HG02938 (cell line): Measurements from ENCODE around the gene PUM1.
A peak's percentile ranks its signal among the peaks of the same experiment; 100 is the strongest.
"Not testable (repeated sequence)": the region's sequence is repeated elsewhere in the genome, so short reads cannot be mapped to it uniquely, and the experiment has no call there.

Source experiments
- ATAC-seq: cut with Tn5 transposase; IDR thresholded peaks from one replicate; pipeline ENCODE4 v1.9.1; 2021; ENCODE audit warnings: mild to moderate bottlenecking, moderate library complexity; ENCODE audit not compliant: unreplicated experiment

The PUM1 gene, protein sequence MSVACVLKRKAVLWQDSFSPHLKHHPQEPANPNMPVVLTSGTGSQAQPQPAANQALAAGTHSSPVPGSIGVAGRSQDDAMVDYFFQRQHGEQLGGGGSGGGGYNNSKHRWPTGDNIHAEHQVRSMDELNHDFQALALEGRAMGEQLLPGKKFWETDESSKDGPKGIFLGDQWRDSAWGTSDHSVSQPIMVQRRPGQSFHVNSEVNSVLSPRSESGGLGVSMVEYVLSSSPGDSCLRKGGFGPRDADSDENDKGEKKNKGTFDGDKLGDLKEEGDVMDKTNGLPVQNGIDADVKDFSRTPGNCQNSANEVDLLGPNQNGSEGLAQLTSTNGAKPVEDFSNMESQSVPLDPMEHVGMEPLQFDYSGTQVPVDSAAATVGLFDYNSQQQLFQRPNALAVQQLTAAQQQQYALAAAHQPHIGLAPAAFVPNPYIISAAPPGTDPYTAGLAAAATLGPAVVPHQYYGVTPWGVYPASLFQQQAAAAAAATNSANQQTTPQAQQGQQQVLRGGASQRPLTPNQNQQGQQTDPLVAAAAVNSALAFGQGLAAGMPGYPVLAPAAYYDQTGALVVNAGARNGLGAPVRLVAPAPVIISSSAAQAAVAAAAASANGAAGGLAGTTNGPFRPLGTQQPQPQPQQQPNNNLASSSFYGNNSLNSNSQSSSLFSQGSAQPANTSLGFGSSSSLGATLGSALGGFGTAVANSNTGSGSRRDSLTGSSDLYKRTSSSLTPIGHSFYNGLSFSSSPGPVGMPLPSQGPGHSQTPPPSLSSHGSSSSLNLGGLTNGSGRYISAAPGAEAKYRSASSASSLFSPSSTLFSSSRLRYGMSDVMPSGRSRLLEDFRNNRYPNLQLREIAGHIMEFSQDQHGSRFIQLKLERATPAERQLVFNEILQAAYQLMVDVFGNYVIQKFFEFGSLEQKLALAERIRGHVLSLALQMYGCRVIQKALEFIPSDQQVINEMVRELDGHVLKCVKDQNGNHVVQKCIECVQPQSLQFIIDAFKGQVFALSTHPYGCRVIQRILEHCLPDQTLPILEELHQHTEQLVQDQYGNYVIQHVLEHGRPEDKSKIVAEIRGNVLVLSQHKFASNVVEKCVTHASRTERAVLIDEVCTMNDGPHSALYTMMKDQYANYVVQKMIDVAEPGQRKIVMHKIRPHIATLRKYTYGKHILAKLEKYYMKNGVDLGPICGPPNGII

DNA sequence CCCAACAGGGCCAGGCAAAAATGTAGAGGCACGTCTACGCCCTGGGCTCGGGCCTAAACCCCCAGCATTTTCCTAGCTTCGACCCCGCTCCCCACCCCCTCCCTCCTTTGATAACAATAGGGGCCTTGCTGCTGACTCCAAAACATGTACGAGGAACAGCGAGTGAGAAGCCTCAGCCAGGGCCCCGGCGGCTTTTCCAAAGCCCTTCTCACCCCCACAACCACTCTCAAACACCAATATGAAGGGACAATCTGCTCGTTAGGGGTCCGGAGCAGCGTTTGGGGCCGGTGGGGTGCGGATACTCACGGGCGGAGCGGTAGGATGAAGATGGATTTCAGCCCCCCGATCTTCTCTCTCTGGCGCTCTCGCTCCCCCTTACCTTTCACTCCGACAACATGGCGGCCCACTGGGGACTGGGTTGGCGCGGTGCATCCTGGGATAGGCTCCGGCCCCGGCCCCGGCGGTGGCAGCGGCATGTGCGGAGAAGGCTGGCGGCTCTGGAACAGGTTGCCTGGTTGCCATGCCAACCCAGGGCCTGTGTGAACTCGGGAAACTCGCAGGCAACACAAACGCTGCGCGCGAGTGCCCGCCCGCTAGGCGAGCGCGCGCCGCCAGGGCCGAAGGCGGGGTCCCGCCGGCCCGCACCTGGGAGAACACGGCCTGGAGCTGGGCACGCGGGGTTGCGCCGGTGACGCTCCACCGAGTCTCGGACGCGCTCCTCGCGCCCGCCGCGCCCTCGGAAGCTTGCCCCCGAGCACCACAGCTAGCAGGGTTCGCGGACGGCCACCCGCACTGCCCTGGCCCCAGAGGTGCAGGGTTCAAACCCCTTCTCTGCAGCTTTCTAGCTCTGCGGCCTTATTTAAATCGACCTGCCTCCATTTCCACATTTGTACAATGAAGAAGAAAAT is at the start of gene PUM1:
PUM1 (minus strand) TSS at position 408 of the 908 bp plus-strand sequence. CDS start 6,151 bp downstream, outside the sequence.
- ATAC-seq = peak; percentile 87

DNA sequence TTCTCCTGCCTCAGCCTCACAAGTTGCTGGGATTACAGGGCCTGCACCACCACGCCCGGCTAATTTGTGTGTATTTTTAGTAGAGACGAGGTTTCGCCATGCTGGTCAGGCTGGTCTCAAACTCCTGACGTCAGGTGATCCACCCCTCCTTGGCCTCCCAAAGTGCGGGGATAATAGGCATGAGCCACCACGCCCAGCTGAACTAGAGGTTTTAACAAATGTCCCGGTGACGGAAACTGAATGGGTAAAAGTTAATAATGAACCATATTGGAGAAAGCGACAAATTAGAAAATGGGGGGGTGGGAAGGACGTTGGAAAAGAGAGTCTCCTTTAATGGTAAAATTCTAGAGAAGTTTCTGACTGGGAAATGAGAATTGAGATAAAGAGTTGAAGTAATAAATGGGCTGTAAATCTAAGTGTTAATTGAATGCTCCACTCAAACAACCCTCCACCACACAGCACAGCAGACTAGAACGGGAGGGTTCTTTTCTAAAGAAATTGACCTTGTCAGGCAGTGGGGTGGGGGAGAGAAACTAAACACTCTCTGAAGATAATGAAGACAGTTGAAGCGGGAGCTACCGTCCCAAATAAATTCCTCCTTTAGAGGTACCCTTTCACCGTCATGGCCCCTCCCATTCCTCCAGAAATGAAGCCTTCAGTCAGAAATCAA is 46.9 kb upstream of the PUM1 start:
- ATAC-seq = no peak

DNA sequence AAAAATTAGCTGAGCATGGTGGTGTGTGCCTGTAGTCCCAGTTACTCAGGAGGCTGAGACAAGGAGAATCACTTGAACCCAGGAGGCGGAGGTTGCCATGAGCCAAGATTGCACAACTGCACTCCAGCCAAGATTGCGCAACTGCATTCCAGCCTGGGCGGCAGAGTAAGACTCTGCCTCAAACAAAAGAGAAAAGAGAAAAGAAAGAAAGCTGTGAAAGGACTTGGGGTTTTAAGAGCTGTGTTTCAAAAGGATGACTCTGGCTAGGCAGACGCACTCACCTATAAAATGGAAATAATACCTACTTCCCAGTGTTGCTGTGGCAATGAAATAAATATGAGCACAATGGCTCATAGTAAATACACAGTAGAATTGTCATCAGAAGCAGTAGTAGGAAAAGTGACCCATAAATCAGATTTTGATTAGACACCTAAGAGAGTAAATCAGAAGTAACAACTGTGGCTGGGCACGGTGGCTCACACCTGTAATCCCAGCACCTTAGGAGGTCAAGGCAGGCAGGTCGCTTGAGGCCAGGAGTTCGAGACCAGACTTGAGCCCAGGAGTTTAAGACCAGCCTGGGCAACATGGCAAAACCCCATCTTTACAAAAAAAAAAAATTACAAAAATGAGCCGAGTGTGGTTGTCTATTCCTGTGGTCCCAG is 45.9 kb upstream of the PUM1 start:
- ATAC-seq = no peak

DNA sequence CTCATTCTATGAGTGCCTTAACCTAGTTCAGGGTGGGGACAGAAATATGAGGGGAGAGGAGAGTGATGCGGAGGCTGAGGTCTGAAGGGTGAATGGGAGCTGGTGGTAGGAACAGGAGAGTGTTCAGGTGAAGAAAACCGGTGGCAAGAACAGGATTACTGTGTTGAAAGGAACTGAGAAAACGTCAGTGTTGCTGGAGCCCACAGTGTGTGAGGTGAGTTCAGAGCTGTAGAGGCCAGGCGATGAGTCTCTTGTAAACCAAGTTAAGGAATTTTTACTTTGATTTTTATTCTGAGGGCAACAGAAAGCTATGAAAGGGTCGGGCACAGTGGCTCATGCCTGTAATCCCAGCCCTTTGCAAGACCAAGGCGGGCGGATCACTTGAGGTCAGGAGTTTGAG is 45.3 kb upstream of the PUM1 start:
- ATAC-seq = no peak

DNA sequence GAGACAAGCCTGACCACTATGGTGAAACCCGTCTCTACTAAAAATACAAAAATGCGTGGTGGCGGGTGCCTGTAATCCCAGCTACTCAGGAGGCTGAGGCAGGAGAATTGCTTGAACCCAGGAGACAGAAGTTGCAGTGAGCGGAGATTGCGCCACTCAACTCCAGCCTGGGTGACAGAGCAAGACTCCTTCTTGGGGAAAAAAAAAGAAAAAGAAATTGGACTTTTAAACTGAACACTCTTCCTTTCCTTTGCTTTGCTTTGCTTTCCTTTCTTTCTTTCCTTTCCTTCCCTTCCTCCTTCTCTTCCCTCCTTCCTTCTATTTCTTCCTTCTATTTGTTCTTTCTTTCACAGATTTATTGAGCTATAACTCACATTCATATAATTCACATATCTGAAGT is 43.3 kb upstream of the PUM1 start:
- no peak for ATAC-seq

DNA sequence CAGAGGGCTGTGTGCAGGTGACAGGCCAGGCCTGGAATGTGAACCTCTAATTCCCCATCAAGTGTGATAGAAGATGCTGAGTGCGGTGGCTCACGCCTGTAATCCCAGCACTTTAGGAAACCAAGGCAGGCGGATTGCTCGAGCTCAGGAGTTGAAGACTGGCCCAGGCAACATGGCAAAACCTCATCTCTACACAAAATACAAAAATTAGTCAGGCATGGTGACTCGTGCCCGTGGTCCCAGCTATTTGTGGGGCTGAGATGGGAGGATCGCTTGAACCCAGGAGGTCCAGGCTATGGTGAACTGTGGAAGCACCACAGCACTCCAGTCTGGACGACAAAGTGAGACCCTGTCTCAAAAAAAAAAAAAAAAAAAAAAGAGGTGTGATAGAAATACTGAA is 40.1 kb upstream of the PUM1 start:
- ATAC-seq = no peak

DNA sequence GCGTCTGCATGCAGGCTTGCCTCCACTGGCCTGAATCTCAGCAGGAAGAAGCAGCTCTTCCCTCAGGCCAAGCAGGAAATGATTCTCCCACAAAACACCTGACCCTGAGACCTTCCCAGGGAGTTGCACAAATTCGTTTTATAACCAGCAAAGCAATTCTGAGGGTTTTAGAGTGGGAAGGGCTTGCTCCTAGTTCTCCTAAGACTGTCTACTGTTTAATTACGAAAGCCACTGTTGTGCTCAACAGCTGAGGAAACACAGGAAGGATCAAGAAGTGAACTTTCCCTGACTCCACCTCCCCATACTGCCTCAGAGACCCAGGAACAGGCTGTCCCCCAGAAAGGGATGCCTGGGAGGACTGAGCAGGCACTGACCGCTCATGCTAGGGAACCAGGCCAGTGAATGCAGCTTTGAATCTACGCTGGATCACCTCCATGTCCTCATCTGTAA is 37.0 kb upstream of the PUM1 start:
- ATAC-seq = no peak

DNA sequence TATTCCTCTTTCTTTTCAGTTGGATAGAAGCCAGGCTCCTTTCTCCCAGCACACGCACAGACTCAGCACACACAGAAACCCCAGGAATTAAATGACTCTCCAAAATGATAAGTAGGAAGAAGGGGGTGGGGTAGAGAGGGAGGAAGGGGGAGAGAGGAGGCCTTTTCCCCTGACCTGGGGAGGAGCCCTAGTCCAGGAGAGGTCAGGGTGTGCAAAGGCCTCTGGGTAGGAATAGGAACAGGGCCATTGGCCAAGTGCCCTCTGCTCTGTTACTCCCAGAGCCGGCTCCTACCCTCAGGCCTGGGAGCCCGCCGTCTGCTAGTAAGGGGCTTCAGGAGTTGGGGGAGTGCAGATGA is 35.6 kb upstream of the PUM1 start:
- ATAC-seq = no peak

DNA sequence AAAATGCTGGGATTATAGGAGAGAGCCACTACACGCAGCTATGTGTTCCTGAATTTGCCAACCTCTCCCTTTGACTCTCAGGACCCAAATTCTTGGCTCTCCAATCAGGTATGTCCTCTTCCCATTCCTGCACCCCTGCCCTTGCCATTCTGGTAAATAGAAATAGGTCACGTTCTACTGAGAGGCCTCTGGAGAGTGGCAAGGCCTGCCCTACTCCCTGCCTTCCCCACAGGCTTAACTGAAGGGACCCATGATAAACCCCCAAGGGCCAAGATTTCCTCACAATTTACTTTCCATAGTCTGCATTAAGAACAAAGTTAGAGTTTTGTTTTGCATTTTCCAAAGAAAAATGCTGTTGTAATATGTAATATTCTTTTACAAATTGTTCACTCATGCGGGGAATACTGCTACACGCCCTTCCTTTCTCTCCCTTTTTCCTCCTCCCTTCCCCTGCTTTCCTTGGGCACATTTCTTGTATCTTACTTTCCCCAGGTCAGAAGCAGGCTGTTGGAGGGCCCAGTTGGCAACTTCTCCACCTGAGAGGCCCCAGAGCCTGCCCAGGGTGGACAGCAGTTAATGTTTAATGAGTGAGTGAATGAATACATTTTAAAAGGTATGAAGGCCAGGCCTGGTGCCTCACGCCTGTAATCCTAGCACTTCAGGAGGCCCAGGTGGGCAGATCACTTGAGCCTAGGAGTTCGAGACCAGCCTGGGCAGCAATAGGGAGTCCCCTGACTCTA is 33.9 kb upstream of the PUM1 start:
- ATAC-seq = no peak

DNA sequence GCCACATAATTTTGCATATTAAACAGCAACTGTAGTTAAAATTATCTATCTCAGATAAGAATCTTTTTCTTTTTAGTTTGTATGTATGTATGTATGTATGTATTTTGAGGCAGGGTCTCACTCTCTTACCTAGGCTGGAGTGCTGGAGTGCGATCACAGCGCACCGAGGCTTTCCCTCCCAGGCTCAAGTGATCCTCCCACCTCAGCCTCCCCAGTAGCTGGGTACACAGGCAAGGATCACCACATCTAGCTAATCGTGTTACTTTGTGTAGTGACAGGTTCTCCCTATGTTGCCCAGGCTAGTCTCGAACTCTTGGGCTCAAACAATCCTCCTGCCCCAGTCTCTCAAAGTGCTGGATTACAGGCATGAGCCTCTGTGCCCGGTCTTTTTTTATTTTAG is 30.5 kb upstream of the PUM1 start:
- no peak for ATAC-seq

DNA sequence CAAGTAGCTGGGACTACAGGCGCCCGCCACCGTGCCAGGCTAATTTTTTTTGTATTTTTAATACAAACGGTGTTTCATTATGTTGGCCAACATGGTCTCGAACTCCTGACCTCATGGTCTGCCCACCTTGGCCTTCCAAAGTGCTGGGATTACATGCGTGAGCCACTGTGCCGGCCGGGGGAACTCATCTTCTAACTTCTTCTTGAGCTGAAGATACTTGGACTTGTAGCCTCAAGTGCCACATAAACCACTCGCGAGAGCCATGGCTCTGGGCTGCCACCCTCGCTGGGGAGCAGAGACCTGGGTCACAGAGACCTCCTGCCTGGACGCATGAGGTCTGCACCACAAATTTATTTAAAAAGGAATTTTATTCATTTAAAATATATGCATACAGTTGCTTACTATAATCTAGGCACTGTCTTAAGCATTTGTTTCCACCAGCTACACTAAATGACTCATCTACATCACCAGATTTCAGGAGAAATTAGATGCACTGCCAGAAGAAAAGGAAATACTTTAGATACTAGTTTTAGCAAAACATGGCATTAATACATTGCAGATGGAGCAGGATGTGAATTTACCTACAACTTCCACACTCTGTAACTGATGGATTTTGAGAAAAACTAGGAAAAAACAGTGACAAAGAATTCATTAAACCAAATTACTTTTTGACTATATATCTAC is 29.9 kb upstream of the PUM1 start:
- no peak for ATAC-seq

DNA sequence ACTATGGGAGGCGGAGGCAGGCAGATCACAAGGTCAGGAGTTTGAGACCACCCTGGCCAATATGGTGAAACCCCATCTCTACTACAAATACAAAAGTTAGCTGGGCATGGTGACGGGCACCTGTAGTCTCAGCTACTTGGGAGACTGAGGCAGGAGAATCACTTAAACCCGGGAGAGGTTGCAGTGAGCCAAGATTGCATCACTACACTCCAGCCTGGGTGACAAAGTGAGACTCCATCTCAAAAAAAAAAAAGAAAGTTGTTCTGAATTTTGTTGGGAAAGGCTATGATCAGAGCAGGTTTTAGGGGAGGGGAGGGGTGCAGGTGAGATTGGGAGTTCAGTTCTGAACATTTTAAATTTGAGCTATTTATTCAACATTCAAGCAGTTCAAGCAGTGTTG is 22.6 kb upstream of the PUM1 start:
- ATAC-seq = not testable (repeated sequence)

DNA sequence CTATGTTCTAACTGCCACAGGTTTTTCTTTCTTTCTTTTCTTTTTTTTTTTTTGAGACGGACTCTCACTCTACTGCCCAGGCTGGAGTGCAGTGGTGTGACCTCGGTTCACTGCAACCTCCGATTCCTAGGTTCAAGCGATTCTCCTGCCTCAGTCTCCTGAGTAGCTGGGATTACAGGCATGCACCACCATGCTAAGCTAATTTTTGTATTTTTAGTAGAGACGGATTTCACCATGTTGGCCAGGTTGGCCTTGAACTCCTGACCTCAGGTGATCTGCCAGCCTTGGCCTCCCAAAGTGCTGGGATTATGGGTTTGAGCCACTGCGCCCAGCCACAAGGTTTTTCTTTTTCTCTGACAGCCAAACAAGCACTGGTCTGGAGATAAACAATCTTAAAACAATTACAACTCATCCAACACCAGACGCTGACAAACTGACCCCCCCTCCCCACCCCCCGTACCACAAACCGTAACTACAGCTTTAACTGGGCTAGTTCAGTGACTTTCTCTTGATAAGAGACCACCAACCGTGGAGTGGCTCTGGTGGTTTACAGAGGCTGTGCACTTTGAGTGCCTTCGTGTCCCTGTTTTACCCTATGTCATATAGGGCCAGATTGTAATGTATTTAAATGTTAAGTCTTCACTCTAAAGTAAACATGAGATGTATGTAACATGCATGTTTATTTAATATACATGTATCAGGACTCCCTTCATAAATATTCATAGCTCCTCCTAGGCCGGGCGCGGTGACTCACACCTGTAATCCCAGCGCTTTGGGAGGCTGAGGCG is 19.5 kb upstream of the PUM1 start:
- ATAC-seq = no peak

DNA sequence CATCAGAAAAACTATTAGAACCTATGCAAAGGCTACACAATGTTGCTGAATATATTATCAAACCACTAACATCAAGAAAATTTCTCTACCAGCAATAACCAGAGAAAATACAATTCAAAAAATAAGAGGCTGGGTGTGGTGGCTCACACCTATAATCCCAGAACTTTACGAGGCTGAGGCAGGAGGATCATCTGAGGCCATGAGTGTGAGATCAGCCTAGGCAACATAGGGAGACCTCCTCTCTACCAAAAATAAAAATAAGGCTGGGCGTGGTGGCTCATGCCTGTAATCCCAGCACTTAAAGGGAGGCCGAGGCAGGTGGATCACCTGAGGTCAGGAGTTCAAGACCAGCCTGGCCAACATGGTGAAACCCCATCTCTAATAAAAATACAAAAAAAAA is 16.9 kb upstream of the PUM1 start:
- no peak for ATAC-seq

DNA sequence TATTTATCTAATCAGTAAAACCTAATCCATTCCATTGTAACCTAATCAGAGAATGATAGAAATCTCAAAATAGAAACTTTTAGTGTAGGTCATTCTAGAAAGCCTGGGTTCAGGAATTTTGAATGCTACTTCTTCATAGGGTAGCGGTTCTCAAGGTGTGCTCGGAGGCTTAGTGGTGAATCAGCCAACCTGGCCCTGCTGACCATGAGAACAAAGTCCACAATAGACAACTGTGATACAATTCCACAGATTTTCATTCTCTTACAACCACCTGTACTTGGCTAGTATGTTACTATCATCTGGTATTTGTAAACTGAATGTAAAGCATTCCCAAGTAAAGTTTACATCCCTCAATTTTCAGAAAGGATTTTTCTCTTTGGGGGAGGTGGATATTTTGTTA is 7.5 kb upstream of the PUM1 start:
- no peak for ATAC-seq

DNA sequence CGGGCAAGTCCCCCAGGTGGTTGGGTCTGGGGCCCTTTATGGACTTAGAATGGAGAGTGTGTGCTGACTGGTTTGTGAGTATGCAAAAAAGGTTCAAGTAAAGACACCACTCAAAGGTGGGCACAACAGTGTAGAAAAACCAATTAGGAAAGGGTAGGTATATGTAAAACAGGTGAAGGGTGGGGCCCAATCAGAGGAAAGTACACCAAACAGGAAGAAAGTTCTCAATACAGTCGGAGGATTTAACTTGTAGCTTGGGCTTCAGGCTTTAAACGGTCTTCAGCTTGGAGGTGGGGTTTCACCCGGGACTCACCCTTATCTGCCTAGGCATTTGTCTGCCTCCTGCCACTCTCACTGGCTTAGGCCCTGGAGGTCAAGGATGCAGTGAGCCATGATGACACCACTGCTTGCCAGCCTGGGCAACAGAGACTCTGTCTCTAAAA is 6.8 kb upstream of the PUM1 start:
- no peak for ATAC-seq

DNA sequence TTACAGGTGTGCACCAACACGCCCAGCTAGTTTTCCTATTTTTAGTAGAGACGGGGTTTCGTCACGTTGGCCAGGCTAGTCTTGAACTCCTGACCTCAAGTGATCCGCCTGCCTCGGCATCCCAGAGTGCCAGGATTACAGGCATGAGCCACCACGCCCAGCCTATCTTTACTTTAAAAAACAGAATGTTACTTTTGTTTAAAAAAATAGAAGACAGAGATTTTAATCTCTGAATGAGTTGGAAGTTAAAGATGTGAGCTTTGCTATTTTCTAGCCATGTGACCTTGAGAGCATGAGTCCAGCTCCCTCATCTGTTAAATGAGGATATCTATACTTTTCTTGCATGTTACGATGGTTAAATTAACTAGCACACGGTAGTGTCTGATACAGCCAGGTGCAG is 3.9 kb upstream of the PUM1 start:
- no peak for ATAC-seq
